ENCODE data around the gene SNX14. TPM values are rescaled to one million over a fixed set of nuclear protein-coding genes. Genes with fewer than 3 reads are reported as not detected.
A peak's percentile ranks its signal among the peaks of the same experiment; 100 is the strongest.

Gene SNX14
- total and polyA plus RNA-seq, 8 donors = 11.2 to 209 (median 61.5) TPM

- Histone ChIP-seq H3K9me3 (no peaks in the 10 kb centered on the region), H3K4me1 (no peaks in the 10 kb centered on the region), H3K4me3 (no peak overlapping the region), H3K36me3 (peaks cover 38 to 87% (median 74%) of the 10 kb centered on the region in 4 donors), H3K27me3 (no peaks in the 10 kb centered on the region), H3K27ac (no peak overlapping the region)
- intact Hi-C loops (cut with DNase I; ENCODE audit: low total_unique reads) = no loop called here
- no peak for DNase-seq
- no peak for TF ChIP-seq CTCF (IDR thresholded peaks at IDR 0.05)
- no peak for TF ChIP-seq POLR2AphosphoS5 (IDR thresholded peaks at IDR 0.05)
- TF ChIP-seq POLR2A (IDR thresholded peaks at IDR 0.05) = no peak
- TF ChIP-seq EP300 (IDR thresholded peaks at IDR 0.05) = no peak
Observed at GRCh38 chr6:85516168-85516567, 77.5 kb downstream of the SNX14 start.

GRCh38 chr6:85506441-85507093 is 87.1 kb downstream of the SNX14 start:
- intact Hi-C loops (cut with DNase I; ENCODE audit: low total_unique reads) = no loop called here
- WGBS, 5 donors = 75 to 87% (median 81%) methylated on average over 8 of the region's 8 CpGs
- no peak overlapping the region for H3K27ac ChIP-seq
- no peak for DNase-seq
- no peaks in the 10 kb centered on the region for H3K4me1 ChIP-seq
- no peaks in the 10 kb centered on the region for H3K27me3 ChIP-seq
- no peak overlapping the region for H3K4me3 ChIP-seq
- H3K9me3 ChIP-seq = no peaks in the 10 kb centered on the region
- peaks cover 16 to 73% (median 56%) of the 10 kb centered on the region in 4 donors for H3K36me3 ChIP-seq
- TF ChIP-seq EP300 (IDR thresholded peaks at IDR 0.05) (no peak), POLR2AphosphoS5 (IDR thresholded peaks at IDR 0.05) (no peak), CTCF (IDR thresholded peaks at IDR 0.05) (no peak), POLR2A (IDR thresholded peaks at IDR 0.05) (no peak)

DNA sequence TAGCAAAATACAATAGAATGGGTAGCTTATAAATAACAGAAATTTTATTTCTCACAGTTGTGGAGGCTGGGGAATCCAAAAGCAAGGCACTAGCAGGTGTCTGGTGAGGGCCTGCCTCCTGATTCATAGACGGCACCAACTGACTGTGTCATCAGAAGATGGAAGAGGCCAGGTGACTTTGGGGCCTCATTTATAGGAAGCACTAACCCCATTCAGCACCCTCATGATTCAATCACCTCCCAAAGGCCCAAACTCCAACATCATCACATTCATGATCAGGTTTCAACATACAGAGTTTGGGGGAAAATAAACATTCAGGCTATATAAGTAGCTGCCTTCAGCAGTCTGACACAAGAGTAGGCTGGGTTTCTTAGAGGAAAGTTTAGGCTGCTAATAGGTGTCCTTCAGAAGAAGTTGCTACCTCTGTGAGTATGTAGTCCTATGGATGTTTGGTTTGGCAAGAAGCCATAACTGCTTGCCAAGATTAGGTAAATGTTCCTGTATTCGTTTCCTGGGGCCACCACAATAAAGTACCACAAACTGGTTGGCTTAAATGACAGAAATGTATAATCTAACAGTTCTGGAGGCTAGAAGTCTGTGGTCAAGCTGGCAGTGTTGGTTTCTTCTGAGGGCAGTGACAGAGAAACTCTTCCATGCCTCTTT is 94.9 kb downstream of the SNX14 start:
- Histone ChIP-seq H3K9me3 (peaks cover 0 to 8% (median 4%) of the 10 kb centered on the region in 4 donors), H3K27ac (no peak overlapping the region), H3K4me3 (no peak overlapping the region), H3K36me3 (peaks cover 0 to 26% (median 16%) of the 10 kb centered on the region in 4 donors), H3K27me3 (no peaks in the 10 kb centered on the region), H3K4me1 (peaks cover 9 to 13% (median 10%) of the 10 kb centered on the region in 4 donors)
- no peak for TF ChIP-seq EP300 (IDR thresholded peaks at IDR 0.05)
- peak in 2 of 3 donors; percentile 25 to 46 for TF ChIP-seq POLR2AphosphoS5 (IDR thresholded peaks at IDR 0.05)
- no peak for TF ChIP-seq POLR2A (IDR thresholded peaks at IDR 0.05)
- peak in 1 of 2 donors; percentile 79 for DNase-seq
- intact Hi-C loops (cut with DNase I; ENCODE audit: low total_unique reads) = no loop called here
- 46 to 65% (median 51%) methylated on average over 2 of the region's 2 CpGs for WGBS, 5 donors

DNA sequence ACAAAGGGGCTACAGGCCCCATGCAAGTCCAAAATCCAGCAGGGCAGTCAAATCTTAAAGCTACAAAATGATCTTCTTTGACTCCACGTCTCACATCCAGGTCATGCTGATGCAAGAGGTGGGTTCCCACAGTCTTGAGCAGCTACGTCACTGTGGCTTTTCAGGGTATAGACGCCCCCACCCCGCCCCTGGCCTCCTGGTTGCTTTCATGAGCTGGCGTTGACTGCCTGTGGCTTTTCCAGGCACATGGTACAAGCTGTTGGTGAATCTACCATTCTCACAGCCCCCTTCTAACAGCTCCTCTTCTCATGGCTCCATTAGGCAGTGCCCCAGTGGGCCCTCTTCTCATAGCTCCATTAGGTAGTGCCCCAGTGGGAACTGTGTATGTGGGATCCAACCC is 96.8 kb downstream of the SNX14 start:
- 90 to 95% (median 91%) methylated on average over 5 of the region's 5 CpGs for WGBS, 5 donors
- TF ChIP-seq CTCF (IDR thresholded peaks at IDR 0.05) (no peak), EP300 (IDR thresholded peaks at IDR 0.05) (no peak), POLR2A (IDR thresholded peaks at IDR 0.05) (no peak), POLR2AphosphoS5 (IDR thresholded peaks at IDR 0.05) (no peak)

More for the DNA sequence above, 96.8 kb downstream of the SNX14 start:
- DNase-seq = no peak
- intact Hi-C loops (cut with DNase I; ENCODE audit: low total_unique reads) = no loop called here
- H3K36me3 ChIP-seq = peaks cover 0 to 15% (median 3%) of the 10 kb centered on the region in 4 donors
- H3K9me3 ChIP-seq = peaks cover 0 to 8% (median 4%) of the 10 kb centered on the region in 4 donors
- H3K4me1 ChIP-seq = peaks cover 9 to 13% (median 10%) of the 10 kb centered on the region in 4 donors
- no peak overlapping the region for H3K27ac ChIP-seq
- no peak overlapping the region for H3K4me3 ChIP-seq
- no peaks in the 10 kb centered on the region for H3K27me3 ChIP-seq

All from stomach (tissue), 9 donors.